Right cardiac atrium (tissue), 5 donors: ENCODE results near the gene JARID2. TPM values are rescaled to one million over a fixed set of nuclear protein-coding genes. Genes with fewer than 3 reads are reported as not detected.

Source experiments
- ATAC-seq, 2 donors: fragments of 200-7000 bp; cut with Tn5 transposase; one replicate each; pipeline versions ENCODE4 v1.8.0 to v1.9.1; 2020; ENCODE audit warnings: moderate library complexity in 2 of 2, mild to moderate bottlenecking in 1 of 2
- DNase-seq, 3 donors: peaks; one replicate each; pipeline ENCODE4 v3.0.0-alpha.2; 2020
- H3K27ac ChIP-seq: one replicate; pipeline ENCODE4 v1.5.1; 2013; ENCODE audit warnings: mild to moderate bottlenecking, low read length, control low read depth, moderate library complexity
- H3K27me3 ChIP-seq: one replicate; pipeline ENCODE4 v1.6.1; 2013; ENCODE audit not compliant: control insufficient read depth, insufficient read depth
- H3K4me1 ChIP-seq: one replicate; pipeline ENCODE4 v1.6.1; 2013; ENCODE audit warnings: low read length; ENCODE audit not compliant: control insufficient read depth, insufficient read depth
- H3K4me3 ChIP-seq: one replicate; pipeline ENCODE4 v1.5.1; 2013; ENCODE audit warnings: low read length, control low read depth
- H3K9me3 ChIP-seq: one replicate; pipeline ENCODE4 v1.6.1; 2013; ENCODE audit warnings: low read length; ENCODE audit not compliant: control insufficient read depth
- WGBS: extraction: QIAGEN DNeasy Blood & Tissue Kit; methylation state at CpG from one replicate; pipeline ENCODE4 v1.1.7; 2013; 5-methylcytosine and 5-hydroxymethylcytosine counted together
- intact Hi-C, 4 donors: fragments of 100-400 bp; cut with DNase I; formaldehyde crosslinking; loops; one replicate each; pipeline versions ENCODE4 v1.11.0 to v1.14.0; 2022 to 2023
- polyA plus RNA-seq: library from polyadenylated mRNA; stranded (reverse); fragments of 200-250 nt; gene quantifications from one replicate; pipeline ENCODE4 v1.2.3, GENCODE V29; 2013
- total RNA-seq, 4 donors: library from RNA; stranded (reverse); fragmentation: NEBNext Ultra II Directional; extraction: Animal tissue kit (Norgen Biotek cat#: 25700); gene quantifications; one replicate each; pipeline ENCODE4 v1.2.1, GENCODE V29; 2021
- donor health status: healthy with polysubstance abuse.
- donor health status: DM: no; HTN: yes; CAD: no.
- donor health status: DM: no; HTN: no; CAD: no.
- donor health status: DM: no; HTN: yes; CAD: no; lungs with severe emphysema.
- donor health status: DM: yes; HTN: yes; CAD: no.

Gene JARID2
- total and polyA plus RNA-seq, 5 donors: 4.1 to 10.1 (median 9.1) TPM

- intact Hi-C loops: no loop called here
Measured at GRCh38 chr6:15416932-15417509, 171.2 kb downstream of the JARID2 start.

GRCh38 chr6:15417811-15418210 lies 171.9 kb downstream of the JARID2 start:
- WGBS: 84% methylated on average over 5 of the region's 5 CpGs

More at GRCh38 chr6:15416932-15417509, 171.2 kb downstream of the JARID2 start:
- H3K27me3 ChIP-seq: no peaks in the 10 kb centered on the region
- peak overlapping the region; percentile 24 for H3K27ac ChIP-seq
- DNase-seq (no peak), ATAC-seq (no peak)
- H3K4me3 ChIP-seq: no peak overlapping the region
- 68% methylated on average over 6 of the region's 6 CpGs for WGBS
- H3K4me1 ChIP-seq: peaks cover 3% of the 10 kb centered on the region
- no peaks in the 10 kb centered on the region for H3K9me3 ChIP-seq

GRCh38 chr6:15419493-15419892 lies 173.6 kb downstream of the JARID2 start:
- H3K9me3 ChIP-seq: no peaks in the 10 kb centered on the region
- no peaks in the 10 kb centered on the region for H3K4me1 ChIP-seq
- no peaks in the 10 kb centered on the region for H3K27me3 ChIP-seq
- ATAC-seq (no peak), DNase-seq (no peak)
- intact Hi-C loops: no loop called here
- no peak overlapping the region for H3K27ac ChIP-seq
- over 99% methylated on average over 2 of the region's 2 CpGs for WGBS
- H3K4me3 ChIP-seq: no peak overlapping the region

More at GRCh38 chr6:15417811-15418210, 171.9 kb downstream of the JARID2 start:
- DNase-seq (no peak), ATAC-seq (no peak)
- H3K4me3 ChIP-seq: no peak overlapping the region
- intact Hi-C loops: no loop called here
- peaks cover 3% of the 10 kb centered on the region for H3K4me1 ChIP-seq
- H3K27ac ChIP-seq: no peak overlapping the region
- H3K27me3 ChIP-seq: no peaks in the 10 kb centered on the region
- no peaks in the 10 kb centered on the region for H3K9me3 ChIP-seq

- WGBS: 71% methylated on average over 10 of the region's 10 CpGs
- Histone ChIP-seq H3K4me3 (no peak overlapping the region), H3K9me3 (no peaks in the 10 kb centered on the region), H3K4me1 (no peaks in the 10 kb centered on the region), H3K27me3 (no peaks in the 10 kb centered on the region), H3K27ac (peak overlapping the region; percentile 6)
- ATAC-seq: peak; percentile 58 to 61
- intact Hi-C loops: no loop called here
- DNase-seq: no peak
Measured at GRCh38 chr6:15420959-15421438, 175.1 kb downstream of the JARID2 start.

- intact Hi-C loops: no loop called here
- H3K4me1 ChIP-seq: peaks cover 2% of the 10 kb centered on the region
- WGBS: 87% methylated on average over 10 of the region's 10 CpGs
- no peaks in the 10 kb centered on the region for H3K9me3 ChIP-seq
- ATAC-seq (no peak), DNase-seq (no peak)
- no peaks in the 10 kb centered on the region for H3K27me3 ChIP-seq
- H3K27ac ChIP-seq: peak overlapping the region; percentile 28
- no peak overlapping the region for H3K4me3 ChIP-seq
Measured at GRCh38 chr6:15421945-15422733, 176.3 kb downstream of the JARID2 start.

GRCh38 chr6:15423286-15423993 lies 177.6 kb downstream of the JARID2 start:
- Histone ChIP-seq H3K4me3 (no peak overlapping the region), H3K9me3 (no peaks in the 10 kb centered on the region), H3K27ac (no peak overlapping the region), H3K4me1 (peaks cover 2% of the 10 kb centered on the region), H3K27me3 (no peaks in the 10 kb centered on the region)
- ATAC-seq (no peak), DNase-seq (no peak)
- WGBS: 75% methylated on average over 7 of the region's 7 CpGs
- intact Hi-C loops: no loop called here

GRCh38 chr6:15425947-15426346 lies 180.1 kb downstream of the JARID2 start:
- no peaks in the 10 kb centered on the region for H3K9me3 ChIP-seq
- H3K4me1 ChIP-seq: peaks cover 8% of the 10 kb centered on the region
- no peak overlapping the region for H3K4me3 ChIP-seq
- 82% methylated on average over 5 of the region's 5 CpGs for WGBS
- H3K27ac ChIP-seq: no peak overlapping the region
- no peaks in the 10 kb centered on the region for H3K27me3 ChIP-seq
- ATAC-seq (no peak), DNase-seq (no peak)
- intact Hi-C loops: no loop called here

GRCh38 chr6:15426395-15426794 lies 180.5 kb downstream of the JARID2 start:
- 96% methylated on average over 2 of the region's 2 CpGs for WGBS
- no peak overlapping the region for H3K27ac ChIP-seq
- no peak for DNase-seq
- H3K9me3 ChIP-seq: no peaks in the 10 kb centered on the region
- H3K4me3 ChIP-seq: no peak overlapping the region
- peaks cover 11% of the 10 kb centered on the region for H3K4me1 ChIP-seq
- no peak for ATAC-seq
- intact Hi-C loops: no loop called here
- no peaks in the 10 kb centered on the region for H3K27me3 ChIP-seq

GRCh38 chr6:15426901-15427300 lies 181.0 kb downstream of the JARID2 start:
- intact Hi-C loops: no loop called here
- ATAC-seq (no peak), DNase-seq (no peak)
- Histone ChIP-seq H3K9me3 (no peaks in the 10 kb centered on the region), H3K27ac (no peak overlapping the region), H3K27me3 (no peaks in the 10 kb centered on the region), H3K4me1 (peaks cover 14% of the 10 kb centered on the region), H3K4me3 (no peak overlapping the region)
- WGBS: 66% methylated on average over 3 of the region's 3 CpGs

- Histone ChIP-seq H3K4me3 (no peak overlapping the region), H3K9me3 (no peaks in the 10 kb centered on the region), H3K27ac (no peak overlapping the region), H3K27me3 (no peaks in the 10 kb centered on the region), H3K4me1 (peaks cover 19% of the 10 kb centered on the region)
- DNase-seq (no peak), ATAC-seq (no peak)
- WGBS: 46% methylated on average over 5 of the region's 5 CpGs
- intact Hi-C loops: no loop called here
Measured at GRCh38 chr6:15427331-15428070, 181.6 kb downstream of the JARID2 start.
